ENCODE results near the gene HGF. TPM values are rescaled to one million over a fixed set of nuclear protein-coding genes. Genes with fewer than 3 reads are reported as not detected.

The HGF gene
- total RNA-seq, 1 donor from 2014 or later, result not detected

DNA sequence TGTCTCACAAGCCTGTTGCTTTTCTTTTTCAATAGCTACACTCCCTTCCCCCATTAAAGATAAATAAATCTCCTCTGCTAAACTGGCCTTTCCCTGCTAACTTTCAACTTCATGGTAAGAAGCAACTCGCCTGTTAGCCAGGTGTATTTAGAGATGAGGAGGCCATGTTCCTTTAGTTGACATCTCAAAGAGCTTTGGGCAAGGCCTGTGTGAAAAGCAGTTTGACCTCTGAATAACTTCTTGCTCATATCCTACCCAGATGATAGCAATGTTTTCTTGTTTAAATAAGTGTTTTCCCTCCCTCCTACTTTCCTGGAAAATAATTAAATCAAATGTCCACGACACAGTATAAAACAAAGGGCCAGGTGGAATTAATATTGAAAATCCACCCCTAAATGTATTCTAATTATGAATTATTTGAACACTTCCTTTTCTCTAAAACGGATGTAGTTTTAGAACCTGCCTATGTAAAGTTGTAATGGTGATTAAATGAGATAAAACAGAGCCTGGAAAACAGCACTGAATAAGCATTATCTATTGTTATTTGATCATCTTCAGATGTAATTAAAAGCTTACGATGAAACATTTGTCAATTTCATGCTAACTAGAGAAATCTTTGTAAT is 78.5 kb downstream of the HGF start:
- no peak overlapping the region for H3K27ac Mint-ChIP-seq (ENCODE audit: unreplicated experiment)
- H2AFZ ChIP-seq (ENCODE audit: low read depth, low read length), result no peak overlapping the region
- TF ChIP-seq EZH2 (IDR thresholded peaks at IDR 0.05; ENCODE audit: insufficient read depth, low read length) (no peak), CTCF (IDR thresholded peaks at IDR 0.05; ENCODE audit: insufficient read depth, low read depth, low read length) (no peak)

GRCh38 chr7:81690688-81691087 is 79.2 kb downstream of the HGF start:
- H3K4me3 ChIP-seq (ENCODE audit: insufficient read depth, low read depth, low read length), result no peak overlapping the region
- FAIRE-seq, result no peak
- Mint-ChIP-seq H3K4me3 (ENCODE audit: unreplicated experiment) (no peak overlapping the region), H3K4me1 (ENCODE audit: low read depth, unreplicated experiment) (peaks cover 5% of the 10 kb centered on the region), H3K36me3 (ENCODE audit: low read depth, unreplicated experiment) (no peaks in the 10 kb centered on the region), H3K27me3 (ENCODE audit: low read depth, unreplicated experiment) (no peaks in the 10 kb centered on the region), H3K9me3 (ENCODE audit: unreplicated experiment) (no peaks in the 10 kb centered on the region), H3K27ac (ENCODE audit: unreplicated experiment) (no peak overlapping the region)
- H3K9ac ChIP-seq (ENCODE audit: low read length), result no peak overlapping the region
- no peaks in the 10 kb centered on the region for H3K79me2 ChIP-seq (ENCODE audit: insufficient read depth, low read length)
- no peaks in the 10 kb centered on the region for H4K20me1 ChIP-seq (ENCODE audit: insufficient read depth, low read length)
- H3K9me3 ChIP-seq (ENCODE audit: insufficient read depth, low read depth, low read length), result no peaks in the 10 kb centered on the region
- no peak overlapping the region for H3K27ac ChIP-seq (ENCODE audit: low read depth, low read length)
- no peak overlapping the region for H2AFZ ChIP-seq (ENCODE audit: low read depth, low read length)
- no peaks in the 10 kb centered on the region for H3K27me3 ChIP-seq (ENCODE audit: insufficient read depth, low read length)
- H3K36me3 ChIP-seq (ENCODE audit: insufficient read depth, low read length), result no peaks in the 10 kb centered on the region
- no peak overlapping the region for H3K4me2 ChIP-seq (ENCODE audit: low read length)
- DNase-seq (ENCODE audit: low read depth), result no peak
- no peak for TF ChIP-seq CTCF (IDR thresholded peaks at IDR 0.05; ENCODE audit: insufficient read depth, low read depth, low read length)
- TF ChIP-seq EZH2 (IDR thresholded peaks at IDR 0.05; ENCODE audit: insufficient read depth, low read length), result no peak
- peaks cover 14% of the 10 kb centered on the region for H3K4me1 ChIP-seq (ENCODE audit: insufficient read depth, low read length)

More for the DNA sequence above, 78.5 kb downstream of the HGF start:
- peak overlapping the region; percentile 11 for H3K4me2 ChIP-seq (ENCODE audit: low read length)
- DNase-seq (ENCODE audit: low read depth) (peak; percentile 26), FAIRE-seq (no peak)
- Mint-ChIP-seq H3K27me3 (ENCODE audit: low read depth, unreplicated experiment) (no peaks in the 10 kb centered on the region), H3K4me1 (ENCODE audit: low read depth, unreplicated experiment) (peaks cover 5% of the 10 kb centered on the region), H3K36me3 (ENCODE audit: low read depth, unreplicated experiment) (no peaks in the 10 kb centered on the region), H3K9me3 (ENCODE audit: unreplicated experiment) (no peaks in the 10 kb centered on the region), H3K4me3 (ENCODE audit: unreplicated experiment) (no peak overlapping the region)
- H3K9ac ChIP-seq (ENCODE audit: low read length), result no peak overlapping the region
- no peaks in the 10 kb centered on the region for H3K27me3 ChIP-seq (ENCODE audit: insufficient read depth, low read length)
- no peak overlapping the region for H3K4me3 ChIP-seq (ENCODE audit: insufficient read depth, low read depth, low read length)
- H3K27ac ChIP-seq (ENCODE audit: low read depth, low read length), result peak overlapping the region; percentile 0
- peaks cover 14% of the 10 kb centered on the region for H3K4me1 ChIP-seq (ENCODE audit: insufficient read depth, low read length)
- no peaks in the 10 kb centered on the region for H3K79me2 ChIP-seq (ENCODE audit: insufficient read depth, low read length)
- H3K9me3 ChIP-seq (ENCODE audit: insufficient read depth, low read depth, low read length), result no peaks in the 10 kb centered on the region
- H4K20me1 ChIP-seq (ENCODE audit: insufficient read depth, low read length), result no peaks in the 10 kb centered on the region
- no peaks in the 10 kb centered on the region for H3K36me3 ChIP-seq (ENCODE audit: insufficient read depth, low read length)

- H3K27me3 Mint-ChIP-seq (ENCODE audit: low read depth, unreplicated experiment), result no peaks in the 10 kb centered on the region
- no peaks in the 10 kb centered on the region for H3K9me3 Mint-ChIP-seq (ENCODE audit: unreplicated experiment)
- Histone ChIP-seq H4K20me1 (ENCODE audit: insufficient read depth, low read length) (no peaks in the 10 kb centered on the region), H3K36me3 (ENCODE audit: insufficient read depth, low read length) (no peaks in the 10 kb centered on the region), H3K27me3 (ENCODE audit: insufficient read depth, low read length) (no peaks in the 10 kb centered on the region), H3K79me2 (ENCODE audit: insufficient read depth, low read length) (no peaks in the 10 kb centered on the region), H3K4me1 (ENCODE audit: insufficient read depth, low read length) (peaks cover 15% of the 10 kb centered on the region), H3K9ac (ENCODE audit: low read length) (no peak overlapping the region), H3K4me2 (ENCODE audit: low read length) (no peak overlapping the region), H3K27ac (ENCODE audit: low read depth, low read length) (no peak overlapping the region), H3K4me3 (ENCODE audit: insufficient read depth, low read depth, low read length) (no peak overlapping the region), H3K9me3 (ENCODE audit: insufficient read depth, low read depth, low read length) (no peaks in the 10 kb centered on the region), H2AFZ (ENCODE audit: low read depth, low read length) (no peak overlapping the region)
- DNase-seq (ENCODE audit: low read depth), result no peak
- H3K27ac Mint-ChIP-seq (ENCODE audit: unreplicated experiment), result no peak overlapping the region
- H3K4me3 Mint-ChIP-seq (ENCODE audit: unreplicated experiment), result no peak overlapping the region
- H3K36me3 Mint-ChIP-seq (ENCODE audit: low read depth, unreplicated experiment), result no peaks in the 10 kb centered on the region
- no peak for TF ChIP-seq EZH2 (IDR thresholded peaks at IDR 0.05; ENCODE audit: insufficient read depth, low read length)
- no peak for TF ChIP-seq CTCF (IDR thresholded peaks at IDR 0.05; ENCODE audit: insufficient read depth, low read depth, low read length)
- peaks cover 7% of the 10 kb centered on the region for H3K4me1 Mint-ChIP-seq (ENCODE audit: low read depth, unreplicated experiment)
- FAIRE-seq, result no peak
These were observed 79.6 kb downstream of the HGF start for GRCh38 chr7:81690251-81690650.
